ENCODE measurements around the gene EMP3. TPM values are rescaled to one million over a fixed set of nuclear protein-coding genes. Genes with fewer than 3 reads are reported as not detected.
"Not testable (repeated sequence)": the region's sequence is repeated elsewhere in the genome, so short reads cannot be mapped to it uniquely, and the experiment has no call there.

Gene EMP3
- polyA plus RNA-seq, 1 donor, result 149 TPM

DNA sequence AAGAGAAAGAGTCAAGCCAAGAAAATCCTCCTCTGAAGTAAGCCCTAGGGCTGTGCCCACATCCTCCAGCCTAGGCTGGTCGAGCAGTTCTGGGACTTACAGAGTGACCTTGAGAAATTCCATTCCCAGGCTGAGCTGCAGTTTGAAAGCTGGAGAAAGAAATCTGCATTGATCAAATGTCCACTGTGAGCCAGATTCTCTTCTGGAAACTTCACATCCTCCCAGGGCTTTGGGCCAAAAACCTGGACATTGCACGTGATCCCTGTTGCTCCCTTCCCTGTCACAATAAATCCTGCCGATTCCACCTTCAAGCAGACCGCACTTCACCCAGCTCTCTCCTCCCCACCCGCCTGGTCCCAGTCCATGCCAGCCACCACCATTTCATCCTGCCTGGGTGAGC, 22.7 kb downstream of the EMP3 start:
- DNase-seq, result peak; percentile 48

DNA sequence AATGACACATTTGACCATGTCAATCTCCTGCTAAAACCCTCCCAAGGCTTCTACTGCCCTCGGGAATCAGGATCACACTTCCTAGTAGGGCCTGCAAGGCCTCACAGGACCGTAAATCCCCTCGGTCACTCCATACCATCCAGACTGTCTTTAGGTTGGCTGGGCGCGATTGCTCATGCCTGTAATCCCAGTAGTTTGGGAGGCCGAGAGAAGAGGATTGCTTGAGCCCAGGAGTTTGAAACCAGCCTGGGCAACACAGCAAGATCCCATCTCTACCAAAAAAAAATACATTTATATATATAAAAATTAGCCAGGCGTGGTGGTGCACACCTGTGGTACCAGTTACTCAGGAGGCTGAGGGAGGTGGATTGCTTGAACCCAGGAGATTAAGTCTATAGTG, 23.4 kb downstream of the EMP3 start:
- no peak for DNase-seq

DNA sequence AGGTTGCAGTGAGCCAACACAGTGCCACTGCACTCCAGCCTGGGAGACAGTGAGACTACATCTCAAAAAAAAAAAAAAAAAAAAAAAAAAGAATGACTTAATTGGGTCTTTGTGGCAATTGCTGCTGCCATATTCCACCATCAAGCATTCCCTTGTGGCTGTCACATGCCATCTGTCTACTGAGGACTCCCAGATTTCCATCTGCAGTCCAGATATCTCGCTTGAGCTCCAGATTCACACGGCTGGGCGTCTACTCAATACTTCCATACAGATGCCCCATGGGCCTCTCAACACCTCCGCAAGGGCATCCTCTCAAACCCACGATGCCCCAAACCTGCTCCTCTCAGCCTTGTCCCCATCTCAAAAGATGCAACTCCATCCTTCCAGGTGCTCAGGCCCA, 25.5 kb downstream of the EMP3 start:
- no peak for DNase-seq

DNA sequence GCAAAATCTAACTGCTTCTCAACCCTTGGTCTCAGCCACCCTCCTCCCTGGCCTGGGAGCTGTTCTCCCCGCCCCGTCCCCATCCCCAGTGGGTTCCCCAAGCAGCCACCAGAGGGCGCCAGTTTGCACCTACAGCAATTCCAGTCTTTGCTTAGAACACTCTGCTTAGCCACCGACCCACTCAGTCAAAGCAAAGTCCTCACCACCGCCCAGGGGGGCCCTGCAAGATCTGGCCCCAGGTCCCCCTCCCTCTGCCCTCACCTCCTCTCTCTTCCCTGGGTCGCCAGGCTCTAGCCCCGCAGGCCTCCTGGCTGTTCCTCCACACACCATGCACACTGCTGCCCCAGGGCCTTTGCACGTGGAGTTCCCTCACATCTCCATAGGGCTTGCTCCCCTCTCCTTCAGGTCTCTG, 26.0 kb downstream of the EMP3 start:
- DNase-seq, result peak; percentile 26

DNA sequence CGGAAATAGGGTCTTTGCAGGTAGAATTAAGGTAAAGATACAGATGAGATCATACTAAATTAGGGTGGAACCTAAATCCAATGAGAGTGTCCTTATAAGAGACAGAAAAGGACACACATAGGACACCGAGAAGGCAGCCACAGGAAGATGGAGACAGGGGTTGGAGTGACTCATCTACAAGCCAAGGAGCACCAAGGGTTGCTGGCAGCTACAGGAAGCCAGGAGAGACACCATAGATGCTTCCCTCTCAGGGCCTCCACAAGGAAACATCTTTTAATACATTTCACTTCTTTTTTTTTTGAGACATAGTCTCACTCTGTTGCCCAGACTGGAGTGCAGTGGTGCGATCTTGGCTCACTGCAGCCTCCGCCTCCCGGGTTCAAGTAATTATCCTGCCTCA, 28.3 kb downstream of the EMP3 start:
- no peak for DNase-seq

DNA sequence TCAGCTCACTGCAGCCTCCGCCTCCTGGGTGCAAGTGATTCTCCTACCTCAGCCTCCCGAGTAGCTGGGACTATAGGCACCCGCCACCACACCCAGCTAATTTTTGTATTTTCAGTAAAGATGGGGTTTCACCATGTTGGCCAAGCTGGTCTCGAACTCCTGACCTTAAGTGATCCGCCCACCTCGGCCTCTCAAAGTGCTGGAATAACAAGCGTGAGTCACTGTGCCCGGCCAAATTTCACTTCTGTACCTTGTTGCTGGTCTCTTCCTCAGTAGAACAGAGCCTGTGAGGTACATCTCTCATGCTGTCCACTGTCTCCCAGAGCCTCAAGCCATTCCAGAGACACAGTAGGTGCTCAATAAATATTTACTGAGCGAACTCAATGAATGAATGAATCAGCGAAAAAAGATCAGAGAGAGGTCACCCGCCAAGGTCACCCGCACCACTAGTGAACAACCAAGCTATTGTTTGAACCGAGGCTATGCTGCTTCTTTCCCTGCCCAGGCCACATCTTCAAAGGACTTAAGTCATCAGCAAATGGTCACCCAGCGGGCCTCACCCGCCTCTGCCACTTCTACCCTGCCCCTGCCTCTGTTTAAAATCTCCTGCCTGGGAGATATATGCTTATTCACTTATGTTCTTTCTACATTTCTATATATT, 29.1 kb downstream of the EMP3 start:
- DNase-seq, result no peak

DNA sequence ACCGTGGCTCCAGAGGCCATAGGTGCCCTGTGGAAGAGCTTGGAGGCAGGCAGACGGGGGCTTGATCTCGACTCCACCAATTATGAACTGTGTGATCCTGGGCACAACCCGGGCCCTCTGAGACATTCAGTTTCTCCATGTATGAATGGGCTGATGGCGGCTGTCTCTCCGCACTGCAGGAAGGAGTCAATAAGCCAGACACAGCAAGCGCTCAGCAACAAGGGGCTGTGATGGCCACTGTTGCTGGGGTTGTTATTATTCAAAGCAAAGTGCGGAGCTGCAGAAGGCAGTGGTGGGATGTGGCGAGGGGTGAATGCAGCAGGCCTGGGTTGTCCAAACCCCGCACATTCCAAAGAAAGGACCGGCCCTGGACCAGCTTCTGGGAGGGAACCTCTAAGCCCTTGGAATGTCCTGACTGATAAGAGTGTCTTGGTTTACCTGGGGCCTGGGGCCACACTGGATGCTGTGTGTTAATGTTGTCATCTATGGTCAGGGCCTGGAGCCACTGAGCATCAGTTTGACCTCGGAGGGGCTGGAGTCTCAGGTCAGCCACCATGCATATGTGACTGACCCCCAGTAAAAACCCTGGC, 30.1 kb downstream of the EMP3 start:
- no peak for DNase-seq

DNA sequence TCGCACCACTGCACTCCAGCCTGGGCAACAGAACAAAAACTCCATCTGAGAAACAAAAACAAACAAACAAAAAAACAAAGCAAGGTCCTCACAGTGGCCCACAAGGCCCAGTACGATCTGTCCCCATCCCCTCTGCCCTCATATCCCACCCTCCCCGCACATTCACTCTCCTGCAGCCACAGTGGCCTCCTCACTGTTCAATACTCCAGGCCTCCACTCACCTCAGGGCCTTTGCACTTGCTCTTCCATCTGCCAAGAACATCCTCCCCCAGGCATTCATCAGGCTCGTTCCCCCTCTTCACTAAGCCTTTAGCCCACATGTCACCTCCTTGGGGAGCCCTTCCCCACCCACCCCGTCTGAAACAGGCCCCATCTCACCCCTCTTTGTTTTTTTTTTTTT, 33.8 kb downstream of the EMP3 start:
- no peak for DNase-seq

DNA sequence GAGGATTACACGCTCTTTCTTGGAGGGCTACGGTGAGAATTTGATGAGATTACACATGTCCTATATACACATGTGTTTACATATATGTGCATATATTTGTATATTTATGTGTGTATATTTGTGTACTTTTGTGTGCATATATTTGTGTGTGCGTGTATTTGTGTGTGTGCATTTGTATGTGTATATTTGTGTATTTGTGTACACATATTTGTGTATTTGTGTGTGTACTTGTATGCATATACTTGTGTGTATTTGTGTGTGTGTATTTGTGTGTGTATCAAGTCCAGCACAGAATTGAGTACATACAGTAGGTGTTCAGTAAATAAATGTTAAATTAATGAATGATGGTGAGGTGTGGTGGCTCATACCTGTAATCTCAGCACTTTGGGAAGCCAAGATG, 36.6 kb downstream of the EMP3 start:
- DNase-seq, result no peak

DNA sequence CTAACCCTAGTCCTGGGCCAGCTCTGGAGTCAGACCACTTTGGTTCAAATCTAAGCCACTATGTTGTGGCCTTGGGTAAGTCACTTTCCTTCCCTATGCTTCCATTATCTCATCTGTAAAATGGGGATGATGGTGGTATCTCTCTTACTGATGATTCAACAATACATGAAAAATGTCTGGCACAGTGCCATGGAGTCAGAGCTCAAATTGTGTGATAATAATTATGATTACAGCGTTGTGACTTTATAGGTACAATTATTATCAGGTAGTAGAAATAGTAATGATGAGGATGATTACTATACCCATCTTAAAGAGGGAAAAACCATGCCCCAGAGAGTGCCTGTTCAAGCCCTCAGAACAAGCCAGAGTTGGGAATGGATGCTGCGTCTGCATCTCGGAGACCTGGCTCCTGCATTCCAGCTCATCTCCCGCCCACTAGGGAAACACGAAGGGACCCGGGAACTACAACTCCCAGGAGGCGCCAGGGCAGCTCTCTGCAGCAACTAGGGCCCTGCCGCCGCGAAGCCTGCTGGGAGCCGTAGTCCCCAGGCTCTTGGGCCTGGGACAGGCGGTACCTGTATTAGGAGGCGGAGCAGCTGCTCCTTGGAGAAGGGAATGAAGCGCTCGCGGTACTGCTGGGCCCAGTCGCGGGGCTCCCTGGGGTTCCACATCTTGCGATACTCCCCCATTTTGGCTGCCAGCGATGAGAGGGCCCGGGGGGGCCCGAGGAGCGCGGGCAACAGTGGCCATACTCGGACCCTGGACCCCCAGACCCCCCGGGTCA, 37.6 kb downstream of the EMP3 start:
- DNase-seq, result peak; percentile 96

DNA sequence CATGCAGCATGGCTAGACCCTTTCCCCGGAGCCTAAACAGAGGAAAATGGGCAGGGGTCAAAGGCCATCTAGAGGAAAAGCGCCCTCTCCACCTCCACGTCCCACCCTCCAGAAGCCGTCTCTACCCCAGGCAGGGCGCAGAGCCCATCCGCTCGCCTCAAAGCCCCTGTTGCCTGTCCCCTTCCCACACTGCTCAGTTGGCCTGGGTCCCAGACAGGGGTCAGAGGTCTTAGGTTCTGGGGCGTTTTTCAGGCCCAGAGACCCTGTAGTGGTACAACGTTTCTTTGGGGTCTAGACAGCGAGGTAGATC, 38.1 kb downstream of the EMP3 start:
- no peak for DNase-seq

DNA sequence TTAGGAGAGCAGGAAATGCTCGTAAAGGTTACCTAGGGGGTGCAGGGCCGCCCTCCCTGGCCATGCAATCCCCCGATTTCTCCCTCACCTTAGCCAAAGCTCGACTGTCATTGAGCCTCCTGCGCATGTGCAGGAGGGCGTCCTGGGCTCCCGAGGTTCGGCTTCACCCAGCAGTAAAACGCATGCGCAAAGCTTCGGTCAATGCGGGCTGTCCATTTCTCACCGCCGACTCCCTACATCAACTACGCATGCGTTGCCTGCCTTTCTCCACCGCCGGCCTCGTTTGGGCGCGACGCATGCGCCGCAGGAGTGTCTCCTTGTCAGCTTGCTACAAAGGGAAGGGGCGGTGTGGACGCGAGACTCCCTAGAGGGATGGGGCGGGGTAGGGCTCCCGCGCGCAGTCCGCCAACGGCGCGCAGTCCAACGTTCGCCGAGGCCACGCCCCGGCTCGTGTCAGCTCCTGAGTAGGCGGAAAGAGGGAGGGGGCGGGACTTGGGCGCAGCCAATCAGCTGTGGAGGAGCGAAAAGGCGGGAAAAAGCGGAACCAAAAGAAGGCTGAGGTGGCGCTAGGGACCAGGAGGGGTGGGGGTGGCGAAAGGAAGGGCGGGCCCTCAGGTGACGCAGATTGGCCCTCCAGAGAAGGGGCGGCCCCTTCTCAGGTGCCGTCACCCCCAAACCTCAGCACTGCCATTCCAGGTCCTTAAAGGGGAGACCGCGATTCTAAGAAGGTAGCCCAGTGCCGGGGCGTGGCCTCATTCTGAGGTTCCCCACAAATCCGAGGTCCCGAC, 38.7 kb downstream of the EMP3 start, which contains the start of the genes SYNGR4 and TMEM143:
Gene SYNGR4 (plus strand): TSS at position 558 of the 788 bp plus-strand sequence. CDS start 1,476 bp downstream, outside the sequence.
Gene TMEM143 (minus strand): TSS at position 131 of the 788 bp plus-strand sequence. CDS start 20 bp downstream, at position 111.
- peak; percentile 100 for DNase-seq

DNA sequence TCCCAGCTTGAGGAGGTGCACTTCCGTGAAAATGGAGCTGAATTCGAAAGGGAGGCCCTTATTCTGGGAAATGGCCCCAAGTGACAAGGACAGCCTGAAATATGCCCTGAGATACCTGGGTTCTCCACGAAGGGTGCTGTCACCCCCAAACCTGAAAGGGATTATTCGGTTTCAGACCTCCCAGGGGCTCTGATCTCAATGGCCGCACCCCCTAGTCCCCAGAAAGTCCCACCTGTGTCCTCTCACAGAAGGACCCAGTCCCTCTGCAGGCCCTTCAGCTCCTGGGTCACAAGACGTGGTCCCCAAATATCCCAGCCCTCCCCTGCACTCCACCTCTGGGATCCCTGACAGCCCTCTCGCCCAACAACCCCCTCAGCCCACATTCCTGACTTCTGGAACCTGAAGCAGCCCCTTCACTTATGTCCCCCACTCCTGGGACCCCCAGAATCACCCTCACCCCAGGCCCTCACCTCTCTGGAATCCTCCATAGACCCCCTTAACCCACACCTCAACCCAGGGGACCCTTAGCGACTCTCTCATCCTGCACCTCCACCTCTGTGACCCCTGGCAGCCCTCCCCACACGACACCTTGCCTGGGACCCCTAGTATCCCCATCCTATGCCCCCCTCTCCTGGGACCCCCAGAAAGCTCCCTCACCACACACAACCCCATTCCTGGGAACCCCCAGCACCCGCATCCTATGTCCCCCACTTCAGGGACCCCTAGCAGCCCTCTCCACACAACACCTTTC, 39.4 kb downstream of the EMP3 start:
- no peak for DNase-seq

DNA sequence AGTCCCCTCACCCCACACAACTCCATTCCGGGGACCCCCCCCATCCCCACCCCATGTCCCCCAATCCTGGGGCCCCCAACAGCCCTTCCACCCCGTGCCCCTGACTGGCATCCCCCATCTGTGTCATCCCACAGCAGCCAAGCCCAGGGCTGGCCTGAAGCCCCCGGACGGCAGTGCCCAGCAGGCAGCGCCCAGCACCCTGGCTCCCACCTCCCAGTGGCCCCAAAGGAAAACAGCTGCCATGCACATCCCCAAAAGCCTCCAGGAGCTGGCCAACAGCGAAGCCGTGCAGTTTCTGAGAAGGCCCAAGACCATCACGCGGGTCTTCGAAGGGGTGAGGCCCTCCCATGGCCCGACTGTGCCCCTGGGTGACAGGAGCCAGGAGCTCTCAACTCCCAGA, 40.2 kb downstream of the EMP3 start:
- no peak for DNase-seq

DNA sequence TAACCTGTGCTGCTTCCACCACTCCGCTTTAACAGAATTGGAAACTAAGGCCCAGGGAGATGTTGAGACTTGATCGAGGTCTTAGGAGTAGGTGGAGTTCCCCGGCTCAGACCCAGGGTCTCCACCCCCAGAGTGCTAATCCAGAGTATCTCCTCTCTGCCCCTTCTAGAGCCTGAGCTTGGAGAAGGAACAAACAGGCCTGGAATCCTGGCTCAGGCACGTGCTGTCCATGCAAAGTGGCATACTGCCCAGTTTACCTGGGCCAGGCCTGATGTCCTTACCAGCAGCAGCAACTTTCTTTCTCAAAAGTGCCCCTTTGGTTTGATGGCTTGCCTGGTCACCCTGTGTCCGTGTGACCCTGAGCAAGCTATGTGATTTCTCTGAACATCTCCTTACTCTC, 42.5 kb downstream of the EMP3 start:
- no peak for DNase-seq

DNA sequence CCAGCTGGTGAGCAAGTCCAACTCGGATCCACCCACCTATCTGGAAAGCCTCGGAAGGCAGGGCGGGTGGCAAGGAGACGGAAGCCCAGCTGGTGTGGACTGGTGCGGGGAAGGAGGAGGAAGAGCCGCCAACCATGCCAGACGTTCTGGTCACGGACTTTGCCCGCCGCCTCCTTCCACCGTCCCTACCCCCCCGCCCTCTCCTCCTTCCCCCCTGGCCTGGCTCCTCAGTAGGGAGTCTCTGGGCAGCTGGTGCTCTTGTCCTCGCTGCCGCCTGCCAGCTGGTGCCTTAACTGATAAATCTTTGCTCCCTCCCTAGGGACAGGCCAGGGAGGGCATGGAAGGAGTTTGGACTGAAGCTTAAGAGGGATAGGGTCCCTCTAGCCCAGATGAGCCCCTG, 43.6 kb downstream of the EMP3 start:
- DNase-seq, result no peak

DNA sequence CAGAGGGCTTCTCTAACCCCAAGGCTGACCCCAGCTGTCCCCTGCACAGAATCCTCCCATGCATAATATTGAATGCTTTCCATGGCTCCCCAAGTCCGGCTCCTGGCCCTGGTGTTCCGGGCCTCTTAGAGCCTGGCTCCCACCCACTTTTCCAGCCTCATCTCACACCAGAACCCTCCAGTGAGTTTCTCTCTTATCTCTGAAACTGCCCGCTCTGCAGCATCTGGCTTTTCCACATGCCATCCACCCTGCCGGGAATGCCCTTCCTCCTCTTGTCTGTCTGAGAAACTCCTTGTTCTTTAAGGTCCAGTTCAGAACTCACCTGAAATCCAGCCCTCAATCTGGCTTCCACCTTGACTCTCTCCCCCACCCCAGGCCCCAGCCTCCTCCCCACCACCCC, 45.6 kb downstream of the EMP3 start:
- DNase-seq, result no peak

DNA sequence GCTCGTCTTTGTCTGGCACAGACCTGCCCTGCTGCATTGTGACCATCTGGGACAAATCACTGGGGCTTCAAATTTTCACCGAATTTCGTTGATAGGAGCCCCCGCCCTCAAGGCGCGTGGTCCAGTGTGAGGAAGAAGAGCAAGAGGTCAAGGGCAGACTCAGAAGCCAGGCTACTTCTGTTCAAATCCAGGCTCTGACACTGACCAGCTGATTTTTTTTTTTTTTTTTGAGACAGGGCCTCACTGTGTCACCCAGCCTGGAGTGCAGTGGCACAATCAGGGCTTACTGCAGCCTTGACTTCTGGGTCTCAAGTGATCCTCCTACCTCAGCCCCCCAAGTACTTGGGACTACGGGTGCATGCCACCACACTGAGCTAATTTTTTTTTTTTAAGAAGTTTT, 46.0 kb downstream of the EMP3 start:
- DNase-seq, result no peak

DNA sequence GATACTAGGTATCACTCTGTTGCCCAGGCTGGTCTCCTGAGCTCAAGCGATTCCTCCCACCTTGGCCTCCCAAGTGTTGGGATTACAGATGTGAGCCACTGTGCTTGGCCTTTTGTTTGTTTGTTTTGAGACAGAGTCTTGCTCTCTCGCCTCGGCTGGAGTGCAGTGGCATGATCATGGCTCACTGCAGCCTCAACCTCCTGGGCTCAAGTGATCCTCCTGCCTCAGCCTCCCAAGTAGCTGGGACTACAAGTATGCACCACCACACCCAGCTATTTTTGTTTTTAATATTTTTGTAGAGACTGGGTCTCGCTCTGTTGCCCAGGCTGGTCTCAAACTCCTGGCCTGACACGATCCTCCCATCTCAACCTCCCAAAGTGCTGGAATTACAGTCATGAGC, 46.4 kb downstream of the EMP3 start:
- DNase-seq, result not testable (repeated sequence)

DNA sequence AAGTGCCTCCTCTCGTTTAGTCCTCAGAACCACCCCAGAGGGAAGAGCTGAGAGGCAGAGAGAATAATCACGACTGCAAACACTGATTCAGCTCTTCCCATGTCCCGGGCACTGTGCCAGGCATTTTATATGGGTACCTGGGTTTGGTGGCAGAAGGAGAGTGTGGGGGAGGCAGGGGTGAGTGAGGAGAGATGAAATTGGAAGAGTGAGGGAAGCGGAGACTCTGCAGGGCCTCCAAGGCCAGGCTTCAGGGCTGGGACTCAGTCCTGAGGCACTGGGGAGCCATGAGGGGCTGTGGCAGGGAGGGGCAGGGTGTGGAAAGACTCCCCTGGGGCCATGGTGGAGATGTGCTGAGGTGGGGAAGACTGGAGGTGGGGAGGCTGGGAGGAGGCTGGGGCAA, 47.6 kb downstream of the EMP3 start:
- no peak for DNase-seq

DNA sequence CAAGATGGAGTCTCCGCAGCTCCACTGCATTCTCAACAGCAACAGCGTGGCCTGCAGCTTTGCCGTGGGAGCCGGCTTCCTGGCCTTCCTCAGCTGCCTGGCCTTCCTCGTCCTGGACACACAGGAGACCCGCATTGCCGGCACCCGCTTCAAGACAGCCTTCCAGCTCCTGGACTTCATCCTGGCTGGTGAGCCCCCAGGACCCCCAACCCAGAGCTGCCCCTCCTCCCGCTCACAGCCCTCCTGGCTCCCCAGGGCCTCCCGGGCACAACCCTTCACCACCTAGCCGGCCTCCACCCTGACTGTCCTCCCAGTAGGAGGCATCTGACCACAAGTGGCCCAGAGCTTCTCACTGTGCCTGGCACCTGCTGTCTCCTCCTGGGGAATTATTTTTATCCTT, 48.2 kb downstream of the EMP3 start:
- DNase-seq, result no peak

DNA sequence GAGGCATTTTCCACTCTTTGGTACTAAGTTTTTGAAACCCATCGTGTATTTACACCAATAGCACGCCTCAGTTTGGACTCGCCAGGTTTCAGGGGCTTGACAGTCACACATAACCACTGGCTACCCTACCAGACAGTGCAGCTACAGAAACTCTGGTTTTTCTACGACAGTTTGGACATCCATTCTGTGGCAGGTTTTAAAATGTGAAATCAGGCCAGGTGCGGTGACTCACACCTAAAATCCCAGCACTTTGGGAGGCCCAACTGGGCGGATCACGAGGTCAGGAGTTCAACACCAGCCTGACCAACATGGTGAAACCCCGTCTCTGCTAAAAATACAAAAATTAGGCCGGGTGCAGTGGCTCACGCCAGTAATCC, 52.8 kb downstream of the EMP3 start:
- no peak for DNase-seq
